K562 (cell line): ENCODE data around the gene ATRAID. TPM values are rescaled to one million over a fixed set of nuclear protein-coding genes. Genes with fewer than 3 reads are reported as not detected.

Experiments
- CTBP1 ChIP-seq: fragments of 450-650 bp; IDR thresholded peaks from 2 replicates; pipeline ENCODE4 v1.6.1; 2016; ENCODE audit warnings: borderline replicate concordance
- CXXC5 ChIP-seq: fragments of 250-450 bp; sonication (Bioruptor Pico); IDR thresholded peaks from 2 replicates; pipeline ENCODE4 v1.8.0; 2022; ENCODE audit warnings: inconsistent platforms, mild to moderate bottlenecking, moderate library complexity
- FOXK2 ChIP-seq, 2 experiments: fragments of 450-650 bp; IDR thresholded peaks in 1 of 2; conservative IDR thresholded peaks in 1 of 2; 2 replicates each; pipeline ENCODE4 v1.6.1; 2016; ENCODE audit warnings: low read depth in 2 of 2, mild to moderate bottlenecking in 1 of 2
- HNRNPUL1 ChIP-seq: fragments of 200-400 bp; formaldehyde crosslinking; IDR thresholded peaks from 2 replicates; pipeline ENCODE4 v1.6.1; 2017; ENCODE audit warnings: low read length
- HSF4 ChIP-seq: fragments of 250-450 bp; sonication (Bioruptor Pico); IDR thresholded peaks from 2 replicates; pipeline ENCODE4 v2.1.2; 2022; ENCODE audit warnings: mild to moderate bottlenecking, moderate library complexity, borderline replicate concordance
- KDM2B ChIP-seq: fragments of 250-450 bp; sonication (Bioruptor Pico); IDR thresholded peaks from 2 replicates; pipeline ENCODE4 v1.8.0; 2021; ENCODE audit warnings: mild to moderate bottlenecking, moderate library complexity
- MEF2A ChIP-seq: IDR thresholded peaks from 2 replicates; pipeline ENCODE4 v1.6.1; 2011; ENCODE audit warnings: low read depth, mild to moderate bottlenecking, low read length, moderate library complexity; ENCODE audit not compliant: control insufficient read depth
- MXI1 ChIP-seq: IDR thresholded peaks from 2 replicates; pipeline ENCODE4 v1.6.1; 2011; ENCODE audit warnings: low read depth, mild to moderate bottlenecking, improper control_type of control experiment, low read length
- NRF1 ChIP-seq, 2 experiments: fragments of 450-650 bp; IDR thresholded peaks in 1 of 2; conservative IDR thresholded peaks in 1 of 2; 2 replicates each; pipeline ENCODE4 v1.6.1; 2014; ENCODE audit warnings: mild to moderate bottlenecking in 2 of 2
- SP1 ChIP-seq: sonication (generic); formaldehyde crosslinking; IDR thresholded peaks from 2 replicates; pipeline ENCODE4 v1.8.1; 2022; ENCODE audit warnings: mild to moderate bottlenecking, missing genetic modification reagents
- TBP ChIP-seq: optimal IDR thresholded peaks from 2 replicates; pipeline ENCODE3; 2011; ENCODE audit warnings: low read depth, low read length, improper control_type of control experiment
- ZBTB7A ChIP-seq: IDR thresholded peaks from 2 replicates; pipeline ENCODE4 v1.6.1; 2011; ENCODE audit warnings: low read depth, mild to moderate bottlenecking, low read length, moderate library complexity, borderline replicate concordance; ENCODE audit not compliant: control insufficient read depth
- ZNF347 ChIP-seq: fragments of 450-650 bp; formaldehyde crosslinking; IDR thresholded peaks from 2 replicates; pipeline ENCODE4 v1.4.0; 2020; ENCODE audit warnings: low read depth, mild to moderate bottlenecking, moderate library complexity
- ZNF408 ChIP-seq: fragments of 250-450 bp; sonication (Bioruptor Pico); IDR thresholded peaks from 2 replicates; pipeline ENCODE4 v1.4.0; 2020; ENCODE audit warnings: low read depth, mild to moderate bottlenecking, moderate library complexity
- ZNF696 ChIP-seq: fragments of 250-450 bp; sonication (Bioruptor Pico); conservative IDR thresholded peaks from 2 replicates; pipeline ENCODE4 v1.4.0; 2020; ENCODE audit warnings: mild to moderate bottlenecking, moderate library complexity
- polyA plus RNA-seq, 8 experiments: library from polyadenylated mRNA; depleted of rRNA in 4 of 8; stranded (reverse) in 5 of 8; unstranded in 3 of 8; fragments of >200 nt; fragmentation: Nextera tagmentation in 2 of 8; fragmentation: Illumina TruSeq in 1 of 8; extraction: Ambion mirVana in 2 of 8; extraction: Trizol in 1 of 8; gene quantifications; 2 replicates each; pipeline versions ENCODE4 v1.2.1 to v1.2.3, GENCODE V29; 2011 to 2014; ENCODE audit warnings: inconsistent platforms in 1 of 8, missing spikeins in 1 of 8
- total RNA-seq, 7 experiments: library from RNA; depleted of rRNA in 6 of 7; stranded (reverse); fragments of >200 nt in 6 of 7; fragmentation: Illumina TruSeq in 2 of 7; extraction: Trizol in 2 of 7; gene quantifications; 2 replicates each; pipeline versions ENCODE4 v1.2.1 to v1.2.3, GENCODE V29; 2011 to 2021; ENCODE audit warnings: low replicate concordance in 1 of 7
- TF ChIP-seq, protein P1 (sequence below): IDR thresholded peaks from 2 replicates; pipeline ENCODE4 v1.6.1; 2011; ENCODE audit warnings: borderline replicate concordance, low read depth, mild to moderate bottlenecking, moderate library complexity, low read length; ENCODE audit not compliant: insufficient read depth, poor library complexity, severe bottlenecking
- TF ChIP-seq, protein P2 (sequence below): fragments of 450-650 bp; formaldehyde crosslinking; IDR thresholded peaks from 2 replicates; pipeline ENCODE4 v1.4.0; 2020; ENCODE audit warnings: mild to moderate bottlenecking, moderate library complexity
- TF ChIP-seq, protein P3 (sequence below), 2 experiments: IDR thresholded peaks; 2 replicates each; pipeline ENCODE4 v1.6.1; 2012; ENCODE audit warnings: improper control_type of control experiment in 2 of 2, low read depth in 2 of 2, low read length in 2 of 2, borderline replicate concordance in 1 of 2
- TF ChIP-seq, protein P4 (sequence below): sonication (generic); formaldehyde crosslinking; IDR thresholded peaks from 2 replicates; pipeline ENCODE4 v1.8.1; 2023; ENCODE audit warnings: mild to moderate bottlenecking, missing genetic modification reagents

Gene ATRAID
- total and polyA plus RNA-seq, 9 of the 15 experiments (the other 6 are each of a cell fraction or from before 2014, with no cell fraction given), result 70.2 to 187 (median 108) TPM

GRCh38 chr2:27262379-27263286, 50.8 kb downstream of the ATRAID start, which contains the start of gene SLC30A3 (continued):
- no peak for TF ChIP-seq MXI1
- TF ChIP-seq FOXK2 (conservative IDR thresholded peaks at IDR 0.05 in 1 of 2, IDR thresholded peaks at IDR 0.05 in 1 of 2; ENCODE audit: low read depth in 2 of 2), result no peak
- TF ChIP-seq, protein P1, sequence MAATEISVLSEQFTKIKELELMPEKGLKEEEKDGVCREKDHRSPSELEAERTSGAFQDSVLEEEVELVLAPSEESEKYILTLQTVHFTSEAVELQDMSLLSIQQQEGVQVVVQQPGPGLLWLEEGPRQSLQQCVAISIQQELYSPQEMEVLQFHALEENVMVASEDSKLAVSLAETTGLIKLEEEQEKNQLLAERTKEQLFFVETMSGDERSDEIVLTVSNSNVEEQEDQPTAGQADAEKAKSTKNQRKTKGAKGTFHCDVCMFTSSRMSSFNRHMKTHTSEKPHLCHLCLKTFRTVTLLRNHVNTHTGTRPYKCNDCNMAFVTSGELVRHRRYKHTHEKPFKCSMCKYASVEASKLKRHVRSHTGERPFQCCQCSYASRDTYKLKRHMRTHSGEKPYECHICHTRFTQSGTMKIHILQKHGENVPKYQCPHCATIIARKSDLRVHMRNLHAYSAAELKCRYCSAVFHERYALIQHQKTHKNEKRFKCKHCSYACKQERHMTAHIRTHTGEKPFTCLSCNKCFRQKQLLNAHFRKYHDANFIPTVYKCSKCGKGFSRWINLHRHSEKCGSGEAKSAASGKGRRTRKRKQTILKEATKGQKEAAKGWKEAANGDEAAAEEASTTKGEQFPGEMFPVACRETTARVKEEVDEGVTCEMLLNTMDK, result peak; percentile 17
- TF ChIP-seq ZNF408 (CRISPR knock-in tag), result no peak
- TF ChIP-seq CXXC5 (CRISPR knock-in tag), result peak; percentile 19; the same call in 1 of the 2 replicates
- TF ChIP-seq TBP, result peak; percentile 23
- TF ChIP-seq ZNF347 (CRISPR knock-in tag), result no peak
- TF ChIP-seq, protein P2, sequence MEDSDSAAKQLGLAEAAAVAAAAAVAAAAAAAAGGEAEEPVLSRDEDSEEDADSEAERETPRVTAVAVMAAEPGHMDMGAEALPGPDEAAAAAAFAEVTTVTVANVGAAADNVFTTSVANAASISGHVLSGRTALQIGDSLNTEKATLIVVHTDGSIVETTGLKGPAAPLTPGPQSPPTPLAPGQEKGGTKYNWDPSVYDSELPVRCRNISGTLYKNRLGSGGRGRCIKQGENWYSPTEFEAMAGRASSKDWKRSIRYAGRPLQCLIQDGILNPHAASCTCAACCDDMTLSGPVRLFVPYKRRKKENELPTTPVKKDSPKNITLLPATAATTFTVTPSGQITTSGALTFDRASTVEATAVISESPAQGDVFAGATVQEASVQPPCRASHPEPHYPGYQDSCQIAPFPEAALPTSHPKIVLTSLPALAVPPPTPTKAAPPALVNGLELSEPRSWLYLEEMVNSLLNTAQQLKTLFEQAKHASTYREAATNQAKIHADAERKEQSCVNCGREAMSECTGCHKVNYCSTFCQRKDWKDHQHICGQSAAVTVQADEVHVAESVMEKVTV, result no peak
- no peak for TF ChIP-seq MEF2A
- TF ChIP-seq HNRNPUL1, result no peak
- peak; percentile 90; the same call in 1 of the 2 replicates for TF ChIP-seq KDM2B (CRISPR knock-in tag)
- TF ChIP-seq CTBP1, result peak; percentile 12; the same call in 1 of the 2 replicates
- TF ChIP-seq NRF1 (conservative IDR thresholded peaks at IDR 0.05 in 1 of 2, IDR thresholded peaks at IDR 0.05 in 1 of 2), result peak in 1 of 2 experiments; percentile 11; a peak in 1 of 4 replicates
- TF ChIP-seq SP1 (CRISPR knock-in tag), result peak; percentile 69; the same call in 1 of the 2 replicates
- TF ChIP-seq, protein P3, sequence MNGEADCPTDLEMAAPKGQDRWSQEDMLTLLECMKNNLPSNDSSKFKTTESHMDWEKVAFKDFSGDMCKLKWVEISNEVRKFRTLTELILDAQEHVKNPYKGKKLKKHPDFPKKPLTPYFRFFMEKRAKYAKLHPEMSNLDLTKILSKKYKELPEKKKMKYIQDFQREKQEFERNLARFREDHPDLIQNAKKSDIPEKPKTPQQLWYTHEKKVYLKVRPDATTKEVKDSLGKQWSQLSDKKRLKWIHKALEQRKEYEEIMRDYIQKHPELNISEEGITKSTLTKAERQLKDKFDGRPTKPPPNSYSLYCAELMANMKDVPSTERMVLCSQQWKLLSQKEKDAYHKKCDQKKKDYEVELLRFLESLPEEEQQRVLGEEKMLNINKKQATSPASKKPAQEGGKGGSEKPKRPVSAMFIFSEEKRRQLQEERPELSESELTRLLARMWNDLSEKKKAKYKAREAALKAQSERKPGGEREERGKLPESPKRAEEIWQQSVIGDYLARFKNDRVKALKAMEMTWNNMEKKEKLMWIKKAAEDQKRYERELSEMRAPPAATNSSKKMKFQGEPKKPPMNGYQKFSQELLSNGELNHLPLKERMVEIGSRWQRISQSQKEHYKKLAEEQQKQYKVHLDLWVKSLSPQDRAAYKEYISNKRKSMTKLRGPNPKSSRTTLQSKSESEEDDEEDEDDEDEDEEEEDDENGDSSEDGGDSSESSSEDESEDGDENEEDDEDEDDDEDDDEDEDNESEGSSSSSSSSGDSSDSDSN (IDR thresholded peaks at IDR 0.05; ENCODE audit: borderline replicate concordance in 1 of 2, low read depth in 2 of 2, low read length in 2 of 2), result peak in 1 of 2 experiments; percentile 79; a peak in 1 of 4 replicates
- TF ChIP-seq, protein P4, sequence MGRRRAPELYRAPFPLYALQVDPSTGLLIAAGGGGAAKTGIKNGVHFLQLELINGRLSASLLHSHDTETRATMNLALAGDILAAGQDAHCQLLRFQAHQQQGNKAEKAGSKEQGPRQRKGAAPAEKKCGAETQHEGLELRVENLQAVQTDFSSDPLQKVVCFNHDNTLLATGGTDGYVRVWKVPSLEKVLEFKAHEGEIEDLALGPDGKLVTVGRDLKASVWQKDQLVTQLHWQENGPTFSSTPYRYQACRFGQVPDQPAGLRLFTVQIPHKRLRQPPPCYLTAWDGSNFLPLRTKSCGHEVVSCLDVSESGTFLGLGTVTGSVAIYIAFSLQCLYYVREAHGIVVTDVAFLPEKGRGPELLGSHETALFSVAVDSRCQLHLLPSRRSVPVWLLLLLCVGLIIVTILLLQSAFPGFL, result no peak
- TF ChIP-seq ZBTB7A, result peak; percentile 61; the same call in 1 of the 2 replicates
- no peak for TF ChIP-seq ZNF696 (CRISPR knock-in tag)
- TF ChIP-seq HSF4 (CRISPR knock-in tag), result no peak
